ENCODE data around the gene PDILT.
"Not testable (repeated sequence)": the region's sequence is repeated elsewhere in the genome, so short reads cannot be mapped to it uniquely, and the experiment has no call there.

GRCh38 chr16:20421748-20422147 lies 17.2 kb upstream of the PDILT start:
- not testable (repeated sequence) for TF ChIP-seq POLR2A (IDR thresholded peaks at IDR 0.05)
- TF ChIP-seq, protein P1, sequence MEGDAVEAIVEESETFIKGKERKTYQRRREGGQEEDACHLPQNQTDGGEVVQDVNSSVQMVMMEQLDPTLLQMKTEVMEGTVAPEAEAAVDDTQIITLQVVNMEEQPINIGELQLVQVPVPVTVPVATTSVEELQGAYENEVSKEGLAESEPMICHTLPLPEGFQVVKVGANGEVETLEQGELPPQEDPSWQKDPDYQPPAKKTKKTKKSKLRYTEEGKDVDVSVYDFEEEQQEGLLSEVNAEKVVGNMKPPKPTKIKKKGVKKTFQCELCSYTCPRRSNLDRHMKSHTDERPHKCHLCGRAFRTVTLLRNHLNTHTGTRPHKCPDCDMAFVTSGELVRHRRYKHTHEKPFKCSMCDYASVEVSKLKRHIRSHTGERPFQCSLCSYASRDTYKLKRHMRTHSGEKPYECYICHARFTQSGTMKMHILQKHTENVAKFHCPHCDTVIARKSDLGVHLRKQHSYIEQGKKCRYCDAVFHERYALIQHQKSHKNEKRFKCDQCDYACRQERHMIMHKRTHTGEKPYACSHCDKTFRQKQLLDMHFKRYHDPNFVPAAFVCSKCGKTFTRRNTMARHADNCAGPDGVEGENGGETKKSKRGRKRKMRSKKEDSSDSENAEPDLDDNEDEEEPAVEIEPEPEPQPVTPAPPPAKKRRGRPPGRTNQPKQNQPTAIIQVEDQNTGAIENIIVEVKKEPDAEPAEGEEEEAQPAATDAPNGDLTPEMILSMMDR (IDR thresholded peaks at IDR 0.05) = not testable (repeated sequence)

All from lower leg skin (tissue), 3 donors.